HG02970 (cell line): ENCODE measurements around the gene RAB1B.
"Not testable (repeated sequence)": the region's sequence is repeated elsewhere in the genome, so short reads cannot be mapped to it uniquely, and the experiment has no call there.

ENCODE experiments used
- ATAC-seq: cut with Tn5 transposase; IDR thresholded peaks from one replicate; pipeline ENCODE4 v1.9.1; 2021; ENCODE audit warnings: mild to moderate bottlenecking, moderate library complexity, moderate number of reproducible peaks; ENCODE audit not compliant: unreplicated experiment, low FRiP score

Gene RAB1B

DNA sequence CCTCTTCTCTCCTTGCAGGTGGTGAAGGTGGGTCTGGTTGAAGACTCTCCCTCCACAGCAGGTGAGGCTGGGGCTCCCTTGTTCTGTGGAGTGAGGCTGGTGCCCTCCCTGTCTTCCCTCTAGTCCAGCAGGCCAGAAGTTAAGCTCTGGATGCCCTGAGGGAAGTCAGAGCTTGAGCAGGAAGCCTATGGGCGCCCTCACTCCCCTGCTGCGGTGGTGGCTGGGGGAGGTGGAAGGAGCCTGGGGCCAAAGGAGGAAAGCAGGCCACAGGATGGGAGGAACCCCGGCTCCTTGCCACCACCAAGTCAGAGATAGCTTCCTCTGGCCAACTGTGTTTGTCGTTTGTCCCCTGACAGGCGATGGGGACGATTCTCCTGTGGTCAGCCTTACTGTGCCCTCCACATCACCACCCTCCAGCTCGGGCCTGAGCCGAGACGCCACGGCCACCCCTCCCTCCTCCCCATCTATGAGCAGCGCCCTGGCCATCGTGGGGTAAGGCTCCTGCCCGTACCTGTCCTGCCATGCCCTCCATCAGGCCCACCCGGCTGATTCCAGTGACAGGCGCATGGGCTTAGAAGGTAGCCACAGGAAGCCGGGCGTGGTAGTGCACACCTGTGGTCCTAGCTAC is 29.5 kb upstream of the RAB1B start:
- no peak for ATAC-seq

DNA sequence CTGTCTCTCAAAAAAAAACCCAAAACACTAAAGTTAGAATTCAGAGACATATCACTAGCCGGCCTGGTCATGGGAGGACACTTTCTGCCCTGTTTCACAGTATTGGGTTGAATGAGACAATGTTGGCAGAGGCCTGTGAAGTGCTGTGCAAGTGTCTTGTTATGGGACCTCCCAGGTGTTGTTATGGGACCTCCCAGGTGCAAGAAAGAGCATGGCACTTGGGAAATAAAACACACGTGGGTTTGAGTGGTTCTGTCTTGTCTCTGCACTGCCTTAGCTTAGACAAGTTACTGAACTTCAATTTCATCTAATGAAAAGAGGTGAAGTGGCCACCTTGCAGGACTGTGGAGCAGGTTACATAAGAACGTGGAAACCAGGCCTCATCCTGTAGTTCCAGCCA is 28.9 kb upstream of the RAB1B start:
- no peak for ATAC-seq

DNA sequence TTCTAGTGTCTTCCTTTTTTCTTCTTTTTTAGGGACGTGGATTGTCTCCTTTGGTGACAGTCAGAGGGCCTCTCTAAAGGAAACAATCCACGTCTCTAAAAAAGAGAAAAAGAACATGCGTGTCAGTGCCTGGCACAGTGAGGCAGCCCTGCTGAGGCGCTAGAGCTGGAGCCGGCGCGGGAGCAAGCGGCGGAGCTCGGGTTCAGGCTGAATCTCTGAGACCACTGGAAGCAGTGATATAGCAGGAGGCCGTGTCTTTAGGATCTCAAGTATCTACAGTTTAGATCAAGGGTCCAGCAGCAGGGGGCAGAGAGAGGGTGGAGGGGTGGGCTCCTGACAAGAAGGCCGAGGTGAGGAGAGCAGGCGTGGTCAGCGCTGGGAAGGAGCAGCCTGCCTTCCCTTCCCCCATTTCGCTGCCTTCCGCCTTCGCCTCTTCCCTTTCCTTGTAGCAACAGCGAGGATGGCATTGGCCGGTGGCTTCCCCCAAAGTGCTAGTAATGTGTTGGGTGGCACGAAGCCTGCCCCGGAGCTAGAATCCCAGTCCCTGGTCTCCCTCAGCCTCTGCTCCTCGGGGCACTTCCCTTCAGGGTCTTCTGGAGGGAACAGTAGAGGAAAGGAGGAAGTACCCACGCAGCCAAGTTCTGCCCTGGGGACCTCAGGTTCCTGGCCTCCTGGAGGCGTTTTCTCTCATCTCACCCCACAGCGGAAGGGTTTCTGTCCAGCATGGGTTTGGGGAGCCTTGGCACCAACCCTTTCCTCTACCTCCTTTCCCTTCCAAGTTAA is 28.2 kb upstream of the RAB1B start:
- no peak for ATAC-seq

DNA sequence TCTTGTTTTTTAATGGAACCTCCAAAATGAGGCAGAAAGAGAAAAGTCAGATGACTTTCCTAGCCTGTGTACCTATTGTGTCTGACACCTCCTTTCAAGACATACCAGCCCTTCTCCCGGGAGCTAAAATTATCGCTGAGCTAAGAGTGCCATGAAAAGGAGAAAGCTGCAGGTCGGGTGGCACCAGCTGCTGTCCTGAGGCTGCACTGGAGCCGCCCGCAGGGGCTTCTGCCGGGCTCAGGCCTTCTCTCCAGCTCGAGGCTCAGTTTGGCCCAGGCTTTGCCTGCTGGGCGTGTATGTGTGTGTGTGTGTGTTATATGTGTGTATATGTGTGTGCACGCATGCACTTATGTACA is 27.7 kb upstream of the RAB1B start:
- ATAC-seq = no peak

DNA sequence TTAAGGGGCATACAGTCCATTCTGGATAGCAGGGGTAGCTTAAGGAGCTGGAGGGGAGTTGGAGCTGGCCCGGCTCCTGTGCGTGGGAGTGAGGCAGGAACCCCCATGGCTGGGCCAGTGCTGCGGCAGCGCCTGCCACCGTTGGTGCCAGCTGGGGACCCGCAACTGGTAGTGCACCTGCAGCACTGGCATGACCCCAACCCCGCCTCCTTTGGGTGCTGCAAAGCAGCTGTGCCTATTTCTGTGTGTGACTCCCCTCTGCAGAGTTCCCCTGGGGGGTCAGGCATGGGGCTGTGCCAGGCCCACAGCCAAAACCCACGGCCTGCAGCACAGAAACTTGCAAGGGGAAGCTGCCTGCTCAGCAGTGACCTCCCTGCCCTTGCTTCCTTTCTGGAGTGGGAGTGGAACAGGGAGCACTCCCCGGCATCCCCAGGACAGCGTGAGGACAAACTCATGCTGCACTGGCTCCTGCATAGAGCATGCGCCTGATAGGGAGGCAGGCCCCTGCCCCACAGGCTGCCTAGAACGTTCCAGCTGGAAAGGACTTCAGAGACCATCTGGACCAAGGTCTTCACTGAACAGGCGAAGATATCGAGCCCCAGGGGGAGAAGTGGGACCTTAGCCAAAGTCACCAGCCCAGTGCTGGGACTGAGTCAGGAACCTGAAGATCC is 26.2 kb upstream of the RAB1B start:
- ATAC-seq = no peak

DNA sequence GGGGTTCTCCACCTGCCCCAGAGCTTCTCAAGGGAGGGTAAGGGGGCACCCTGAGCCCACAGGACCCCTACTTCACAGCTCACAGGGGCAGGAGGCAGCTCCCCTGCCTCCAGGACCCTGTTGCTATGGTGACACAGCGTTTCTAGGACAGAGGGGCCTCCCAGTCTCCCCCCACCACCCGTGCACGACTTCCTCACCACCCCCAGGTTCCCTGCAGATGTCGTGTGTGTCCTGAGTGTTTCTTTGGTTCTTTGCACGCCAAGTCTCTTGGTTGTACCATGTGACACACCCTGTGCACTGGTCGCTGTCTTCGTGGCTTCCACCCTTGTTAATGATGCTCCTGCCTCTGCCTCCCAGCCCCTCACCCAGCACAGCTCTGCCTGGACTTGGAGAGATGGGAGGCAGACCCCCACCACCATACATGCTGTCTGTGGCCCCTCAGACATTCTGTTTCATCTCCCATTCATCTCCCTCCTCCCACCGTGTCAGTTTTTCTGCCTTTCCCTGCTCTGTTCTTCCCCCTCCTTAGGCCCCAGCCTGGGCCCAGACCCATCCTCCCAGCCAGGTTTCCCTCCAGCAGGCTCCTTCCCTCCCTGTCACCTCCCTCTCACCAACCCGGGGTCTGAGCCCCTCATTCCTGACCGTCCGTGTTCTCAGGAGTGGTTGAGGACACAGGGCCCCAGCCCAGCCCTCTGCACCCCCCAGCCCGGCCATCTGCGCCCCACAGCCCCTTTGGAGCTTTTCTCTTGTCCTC is 24.5 kb upstream of the RAB1B start:
- no peak for ATAC-seq

DNA sequence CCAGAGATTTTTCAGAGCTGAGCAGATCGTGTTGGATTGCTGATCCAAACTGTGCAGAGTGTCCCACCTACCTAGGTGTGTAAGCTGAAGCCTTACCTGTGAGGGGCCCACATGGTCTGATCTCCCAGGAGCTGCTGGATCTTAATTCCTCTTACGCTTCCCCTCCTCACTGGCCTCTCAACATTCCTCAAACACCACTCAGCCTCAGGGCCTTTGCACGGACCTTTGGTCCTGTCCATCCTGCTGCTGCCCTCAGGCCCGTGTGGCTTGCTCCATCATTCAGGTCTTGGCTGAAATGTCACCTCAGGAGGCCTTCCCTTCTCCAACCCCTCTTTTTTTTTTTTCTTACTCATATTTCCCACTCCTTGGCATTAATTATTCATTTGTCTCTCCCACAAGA is 21.1 kb upstream of the RAB1B start:
- no peak for ATAC-seq

DNA sequence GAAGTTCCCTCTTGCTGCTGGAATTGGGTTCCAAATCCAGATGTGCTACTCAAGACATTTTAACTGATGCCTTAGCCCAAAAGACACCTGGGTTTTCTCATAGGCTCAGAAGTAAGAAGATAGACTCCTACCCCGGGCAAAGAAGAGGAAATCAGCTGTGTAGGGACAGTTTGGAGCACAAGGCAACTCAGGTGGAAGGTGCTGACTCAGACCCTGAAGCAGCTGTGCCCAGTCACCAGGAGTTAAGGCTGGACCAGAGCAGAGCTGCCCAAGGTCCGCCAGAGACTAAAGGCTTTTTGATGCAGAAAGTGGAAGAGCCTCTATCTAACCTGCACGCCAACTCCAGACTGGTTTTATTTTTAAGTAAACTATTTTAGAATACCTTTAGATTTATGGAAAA is 20.6 kb upstream of the RAB1B start:
- ATAC-seq = no peak

DNA sequence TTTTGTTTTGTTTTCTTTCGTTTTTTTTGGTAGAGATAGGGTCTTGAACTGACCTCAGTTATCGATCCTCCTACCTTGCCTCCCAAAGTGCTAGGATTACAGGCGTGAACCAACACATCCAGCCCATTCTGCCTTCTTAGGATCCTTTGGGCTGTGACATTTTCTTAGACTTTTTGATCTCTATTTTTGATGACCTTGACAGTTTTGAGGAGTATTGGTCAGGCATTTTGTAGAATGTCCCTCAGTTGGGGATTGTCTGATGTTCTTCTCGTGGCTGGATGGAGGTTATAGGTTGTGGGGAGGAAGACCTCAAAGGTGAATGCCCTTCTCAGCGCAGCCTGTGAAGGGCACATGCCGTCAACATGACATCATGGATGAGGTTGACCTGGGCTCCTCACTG is 19.5 kb upstream of the RAB1B start:
- no peak for ATAC-seq

DNA sequence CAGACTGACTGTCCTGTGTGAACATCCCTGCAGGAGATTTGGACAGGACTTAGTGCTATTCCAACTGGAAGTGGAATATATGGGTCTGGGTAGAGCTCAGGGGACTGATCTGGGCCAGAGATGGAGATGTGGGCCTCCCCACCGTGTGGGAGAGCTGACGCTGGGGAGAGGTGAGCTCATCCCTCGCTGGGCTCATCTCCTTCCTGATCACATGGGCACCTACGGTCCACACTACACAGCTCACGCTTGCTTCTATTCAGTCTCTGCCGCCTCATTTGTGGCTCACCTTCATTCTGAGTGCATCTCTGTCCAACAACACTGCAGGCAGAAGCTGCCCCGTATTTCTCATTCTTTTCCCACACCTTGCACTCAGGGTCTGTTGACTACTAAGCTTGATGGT is 16.6 kb upstream of the RAB1B start:
- no peak for ATAC-seq

DNA sequence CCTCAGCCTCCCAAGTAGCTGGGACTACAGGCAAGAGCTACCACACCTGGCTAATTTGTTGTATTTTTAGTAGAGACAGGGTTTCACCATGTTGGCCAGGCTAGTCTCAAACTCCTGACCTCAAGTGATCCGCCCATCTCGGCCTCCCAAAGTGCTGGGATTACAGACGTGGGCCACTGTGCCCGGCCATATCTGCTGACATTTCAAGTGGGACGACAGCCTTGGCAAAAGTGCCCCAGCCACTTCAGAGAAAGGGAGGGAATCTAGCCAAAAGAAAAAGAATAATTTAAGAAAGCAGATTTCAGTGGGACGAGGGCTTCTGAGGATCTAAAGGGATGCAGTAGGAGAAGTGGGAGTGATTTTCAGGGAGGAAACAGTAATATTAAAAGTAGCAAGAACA is 15.4 kb upstream of the RAB1B start:
- not testable (repeated sequence) for ATAC-seq

DNA sequence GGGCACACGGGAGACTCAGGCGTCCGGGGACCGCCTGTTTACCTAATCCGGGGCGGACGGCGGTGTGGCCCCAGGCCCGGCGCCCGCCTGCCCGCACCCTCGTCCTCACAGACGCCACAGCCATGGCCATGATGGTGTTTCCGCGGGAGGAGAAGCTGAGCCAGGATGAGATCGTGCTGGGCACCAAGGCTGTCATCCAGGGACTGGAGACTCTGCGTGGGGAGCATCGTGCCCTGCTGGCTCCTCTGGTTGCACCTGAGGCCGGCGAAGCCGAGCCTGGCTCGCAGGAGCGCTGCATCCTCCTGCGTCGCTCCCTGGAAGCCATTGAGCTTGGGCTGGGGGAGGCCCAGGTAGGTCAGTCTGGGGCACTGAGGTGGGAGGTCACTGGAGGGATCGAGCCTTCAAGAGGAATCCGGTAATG is 10.0 kb upstream of the RAB1B start:
- no peak for ATAC-seq

DNA sequence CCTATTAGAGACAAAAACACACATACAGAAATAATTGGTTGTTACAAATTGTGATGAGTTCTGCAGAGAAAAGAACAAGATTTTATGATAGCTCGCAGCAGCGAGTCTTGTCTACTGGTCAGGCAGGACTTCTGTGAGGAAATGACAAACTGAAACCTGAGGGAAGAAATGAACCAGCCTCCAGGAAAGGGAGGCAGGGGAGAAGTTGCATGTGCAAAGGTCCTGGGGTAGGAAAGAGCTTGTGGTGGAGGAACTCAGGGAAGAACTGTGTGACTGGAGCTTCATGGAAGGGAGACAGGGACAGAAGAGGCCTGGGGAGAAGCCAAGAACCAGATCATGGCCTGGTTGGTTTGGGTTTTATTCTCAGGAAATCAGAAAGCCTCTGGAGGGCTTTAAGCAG is 9.2 kb upstream of the RAB1B start:
- ATAC-seq = no peak

DNA sequence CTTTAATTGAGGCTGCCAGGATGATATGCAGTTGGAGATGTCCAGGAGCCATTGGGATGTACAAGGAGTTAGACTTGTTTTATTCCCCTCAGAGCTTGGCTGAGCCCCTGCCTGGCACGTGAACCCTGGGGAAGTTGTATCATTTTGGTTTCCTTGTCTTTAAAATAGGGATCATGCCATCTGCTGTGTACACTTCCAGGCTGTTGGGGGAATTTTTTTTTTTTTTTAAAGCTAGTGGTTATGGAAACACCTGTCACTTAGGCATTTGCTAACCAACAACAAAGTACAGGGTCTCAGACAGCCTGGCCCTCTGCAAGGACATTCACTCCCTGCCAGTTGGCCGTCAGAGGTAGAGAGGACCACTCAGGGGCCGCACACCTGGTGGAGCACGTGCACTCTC is 8.5 kb upstream of the RAB1B start:
- no peak for ATAC-seq

DNA sequence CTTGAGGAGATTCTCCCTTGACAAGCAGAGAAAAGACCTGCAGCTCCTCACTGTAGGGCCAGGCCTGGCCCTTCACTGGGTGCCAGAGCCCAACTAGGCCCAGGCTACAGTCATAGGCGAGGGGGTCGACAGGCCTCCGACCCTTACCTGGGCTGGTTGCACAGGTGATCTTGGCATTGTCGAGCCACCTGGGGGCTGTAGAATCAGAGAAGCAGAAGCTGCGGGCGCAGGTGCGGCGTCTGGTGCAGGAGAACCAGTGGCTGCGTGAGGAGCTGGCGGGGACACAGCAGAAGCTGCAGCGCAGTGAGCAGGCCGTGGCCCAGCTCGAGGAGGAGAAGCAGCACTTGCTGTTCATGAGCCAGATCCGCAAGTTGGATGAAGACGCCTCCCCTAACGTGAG is 6.9 kb upstream of the RAB1B start:
- ATAC-seq = no peak

DNA sequence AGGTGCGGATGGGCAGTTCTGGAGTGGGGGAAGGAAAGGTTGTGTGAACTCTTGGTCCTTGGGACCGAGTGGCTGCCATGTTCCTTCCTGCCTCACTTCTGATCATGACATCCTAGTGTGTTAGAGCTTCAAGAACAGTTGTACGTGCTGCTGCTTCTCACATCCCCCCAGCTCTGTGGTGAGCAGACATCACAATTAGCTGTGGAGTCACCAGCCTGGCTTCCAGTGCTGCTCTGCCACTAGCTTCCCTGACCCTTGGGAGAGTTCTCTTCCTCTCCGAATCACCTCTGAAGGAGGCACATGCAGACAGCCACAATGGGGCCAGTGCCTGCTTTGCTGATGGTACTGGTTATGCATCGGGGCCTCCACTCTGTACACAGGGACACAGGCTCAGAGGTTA is 6.2 kb upstream of the RAB1B start:
- no peak for ATAC-seq

DNA sequence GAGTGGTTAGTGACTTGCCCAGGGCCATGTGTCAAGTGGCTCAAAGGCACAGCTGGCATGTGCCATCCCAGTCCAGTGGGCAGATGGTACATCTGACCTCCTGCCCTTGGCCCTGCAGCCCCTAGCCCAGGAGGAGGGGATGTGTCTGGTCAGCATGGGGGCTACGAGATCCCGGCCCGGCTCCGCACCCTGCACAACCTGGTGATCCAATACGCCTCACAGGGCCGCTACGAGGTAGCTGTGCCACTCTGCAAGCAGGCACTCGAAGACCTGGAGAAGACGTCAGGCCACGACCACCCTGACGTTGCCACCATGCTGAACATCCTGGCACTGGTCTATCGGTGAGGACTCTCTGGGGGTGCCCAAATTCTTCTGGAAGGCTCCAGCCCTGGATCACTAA is 5.7 kb upstream of the RAB1B start:
- ATAC-seq = no peak

DNA sequence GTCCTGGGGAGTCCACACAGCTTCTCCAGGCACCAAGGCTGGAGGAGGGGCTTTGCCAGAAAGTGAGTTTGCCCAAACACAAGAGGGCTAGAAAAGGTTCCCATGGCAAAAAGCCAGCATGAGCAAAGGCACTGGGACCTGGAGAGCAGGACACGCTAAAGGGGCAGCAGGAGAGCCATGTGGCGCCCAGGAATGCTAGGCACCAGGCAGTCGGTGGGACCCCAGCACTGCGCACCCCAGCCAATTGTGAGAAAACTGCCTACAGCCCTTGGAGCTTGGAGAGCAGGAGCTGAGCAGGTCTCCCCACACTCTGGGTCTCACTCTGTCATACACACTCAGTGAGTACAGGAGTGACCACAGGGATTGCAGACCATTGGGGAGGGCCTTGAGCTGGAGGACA is 5.2 kb upstream of the RAB1B start:
- no peak for ATAC-seq

DNA sequence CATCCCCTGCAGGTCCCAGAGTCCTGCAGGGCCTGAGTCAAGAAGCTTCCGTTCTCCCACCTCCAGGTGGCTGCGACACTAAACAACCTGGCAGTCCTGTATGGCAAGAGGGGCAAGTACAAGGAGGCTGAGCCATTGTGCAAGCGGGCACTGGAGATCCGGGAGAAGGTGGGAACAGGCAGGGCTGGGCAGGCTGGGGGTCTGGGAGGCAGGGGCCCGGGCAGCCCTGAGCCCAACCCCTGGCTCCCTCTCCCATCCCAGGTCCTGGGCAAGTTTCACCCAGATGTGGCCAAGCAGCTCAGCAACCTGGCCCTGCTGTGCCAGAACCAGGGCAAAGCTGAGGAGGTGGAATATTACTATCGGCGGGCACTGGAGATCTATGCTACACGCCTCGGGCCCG is 4.7 kb upstream of the RAB1B start:
- no peak for ATAC-seq

DNA sequence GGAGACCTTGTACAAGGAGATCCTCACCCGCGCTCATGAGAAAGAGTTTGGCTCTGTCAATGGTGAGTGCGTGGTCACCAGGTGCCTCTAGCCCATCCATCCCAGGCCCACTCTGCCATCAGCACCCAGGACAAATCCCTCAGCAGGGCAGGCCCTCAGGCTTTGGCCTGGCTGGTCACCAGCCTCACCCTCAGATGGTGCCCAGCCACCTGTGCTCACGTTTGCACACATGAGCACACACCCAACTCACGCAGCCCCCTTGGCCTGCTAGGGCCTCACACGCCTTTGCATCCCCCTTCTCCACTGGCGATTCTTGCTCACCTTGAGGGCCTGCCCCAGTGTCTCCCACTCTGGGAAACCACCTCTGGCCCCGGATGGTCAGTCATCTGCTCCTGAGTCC is 4.1 kb upstream of the RAB1B start:
- no peak for ATAC-seq

DNA sequence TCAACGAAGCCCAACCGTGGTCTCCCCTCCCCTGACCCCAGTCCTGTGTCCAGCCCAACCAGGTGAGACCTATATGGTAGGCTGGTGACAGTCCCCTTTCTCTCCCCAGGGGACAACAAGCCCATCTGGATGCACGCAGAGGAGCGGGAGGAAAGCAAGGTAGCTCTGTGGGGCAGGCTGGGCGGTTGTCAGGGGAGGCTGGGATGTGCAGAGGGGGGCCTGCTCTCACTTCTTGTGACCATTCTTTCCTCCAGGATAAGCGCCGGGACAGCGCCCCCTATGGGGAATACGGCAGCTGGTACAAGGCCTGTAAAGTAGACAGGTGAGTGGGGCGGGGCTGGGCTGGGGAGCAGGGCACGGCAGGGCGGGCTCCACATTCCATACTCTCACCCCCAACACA is 3.5 kb upstream of the RAB1B start:
- no peak for ATAC-seq
